Epithelial cell of esophagus (primary cell): ENCODE measurements around the gene GPR84.

Experiments used
- DNase-seq: peaks from one replicate; pipeline ENCODE4 v3.0.0; 2010; ENCODE audit warnings: low read depth
- H3K4me3 ChIP-seq: 2 replicates; pipeline ENCODE4 v1.5.1; 2011; ENCODE audit warnings: mild to moderate bottlenecking, low read length, control low read depth
- CTCF ChIP-seq: IDR thresholded peaks from 2 replicates; pipeline ENCODE4 v1.5.1; 2011; ENCODE audit warnings: low read depth, mild to moderate bottlenecking, low read length, control low read depth, inconsistent platforms; ENCODE audit not compliant: insufficient read depth; ENCODE audit errors: missing control alignments

GPR84 gene

GRCh38 chr12:54368709-54369596, 4.7 kb upstream of the GPR84 start:
- H3K4me3 ChIP-seq: no peak overlapping the region
- TF ChIP-seq CTCF: peak; percentile 87
- peak; percentile 88 for DNase-seq

- no peak for DNase-seq
- H3K4me3 ChIP-seq: no peak overlapping the region
- no peak for TF ChIP-seq CTCF
Observed at GRCh38 chr12:54368025-54368708, 3.9 kb upstream of the GPR84 start.

- no peak for DNase-seq
- no peak overlapping the region for H3K4me3 ChIP-seq
- TF ChIP-seq CTCF: no peak
Observed at GRCh38 chr12:54363618-54364017, 668 bp downstream of the GPR84 start.

GRCh38 chr12:54363047-54363446, 1.2 kb downstream of the GPR84 start:
- DNase-seq: no peak
- no peak overlapping the region for H3K4me3 ChIP-seq
- no peak for TF ChIP-seq CTCF

- H3K4me3 ChIP-seq: no peak overlapping the region
- peak; percentile 82 for DNase-seq
- TF ChIP-seq CTCF: peak; percentile 96
Observed at GRCh38 chr12:54360717-54361456, 3.4 kb downstream of the GPR84 start.

GRCh38 chr12:54359762-54360351, 4.4 kb downstream of the GPR84 start:
- TF ChIP-seq CTCF: no peak
- peak overlapping the region; percentile 75 for H3K4me3 ChIP-seq
- DNase-seq: no peak
